GM15510 (cell line): ENCODE data around the gene M1AP.

ENCODE experiments used
- POLR2A ChIP-seq: IDR thresholded peaks from 3 replicates; pipeline ENCODE4 v1.6.1; 2011; ENCODE audit warnings: borderline replicate concordance; ENCODE audit not compliant: insufficient read length; ENCODE audit errors: extremely low read depth

M1AP gene

GRCh38 chr2:74569686-74570085, 78.4 kb downstream of the M1AP start:
- TF ChIP-seq POLR2A: no peak

- TF ChIP-seq POLR2A: no peak
These were observed 80.2 kb downstream of the M1AP start for GRCh38 chr2:74567881-74568280.

- TF ChIP-seq POLR2A: no peak
These were observed 81.4 kb downstream of the M1AP start for GRCh38 chr2:74566754-74567085.

DNA sequence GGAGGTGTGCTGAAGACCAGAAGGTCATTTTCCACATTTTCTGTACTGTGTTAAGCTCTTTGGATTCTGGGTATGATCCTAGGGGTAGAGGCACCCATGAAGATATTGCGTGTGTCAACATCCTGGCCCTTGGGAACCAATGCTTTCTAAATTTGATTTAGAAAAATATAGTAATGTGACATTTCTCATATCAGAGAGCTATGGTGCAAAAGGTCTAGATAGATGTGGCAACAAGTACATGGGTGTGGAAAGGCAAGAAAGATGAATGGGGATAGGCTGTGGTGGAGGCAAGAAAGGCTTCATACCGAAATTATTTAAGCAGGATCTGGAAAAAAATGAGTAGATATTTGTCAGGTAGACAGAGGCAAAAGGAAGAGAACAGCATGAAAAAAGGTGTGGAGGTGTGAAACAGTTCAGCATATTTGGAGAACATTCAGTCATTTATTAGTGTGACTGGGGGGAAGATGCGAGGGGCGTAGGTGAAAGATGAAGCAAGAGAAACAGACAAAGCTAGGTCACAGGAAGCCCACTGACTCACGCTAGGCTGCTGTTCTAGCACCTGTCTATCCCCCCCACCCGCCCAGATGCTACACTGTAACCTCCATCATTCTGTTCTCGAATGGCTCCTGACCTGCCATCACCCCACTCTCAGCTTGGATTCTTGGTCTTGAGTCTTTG, 81.9 kb downstream of the M1AP start:
- no peak for TF ChIP-seq POLR2A

DNA sequence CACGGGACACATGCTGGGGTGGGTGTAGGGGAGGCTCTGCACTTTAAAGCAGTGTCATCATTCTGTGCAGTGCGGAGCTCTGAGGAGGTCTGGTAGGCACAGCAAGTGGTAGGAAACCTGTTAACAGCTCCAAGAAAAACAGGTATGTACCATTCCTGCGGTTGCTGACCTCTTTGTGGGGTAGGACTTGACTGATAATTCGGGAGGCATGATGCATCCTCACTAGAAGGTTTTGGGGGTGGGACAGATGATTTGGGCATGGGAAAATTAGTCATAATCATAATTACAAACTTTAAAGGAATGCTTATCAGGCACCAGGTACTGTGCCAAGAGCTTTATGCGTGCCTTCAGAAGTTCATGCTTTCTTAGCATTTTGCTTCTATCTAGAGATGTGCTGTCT, 83.9 kb downstream of the M1AP start:
- no peak for TF ChIP-seq POLR2A

GRCh38 chr2:74562126-74562775, 85.9 kb downstream of the M1AP start:
- no peak for TF ChIP-seq POLR2A

GRCh38 chr2:74560591-74560990, 87.5 kb downstream of the M1AP start:
- TF ChIP-seq POLR2A: no peak

DNA sequence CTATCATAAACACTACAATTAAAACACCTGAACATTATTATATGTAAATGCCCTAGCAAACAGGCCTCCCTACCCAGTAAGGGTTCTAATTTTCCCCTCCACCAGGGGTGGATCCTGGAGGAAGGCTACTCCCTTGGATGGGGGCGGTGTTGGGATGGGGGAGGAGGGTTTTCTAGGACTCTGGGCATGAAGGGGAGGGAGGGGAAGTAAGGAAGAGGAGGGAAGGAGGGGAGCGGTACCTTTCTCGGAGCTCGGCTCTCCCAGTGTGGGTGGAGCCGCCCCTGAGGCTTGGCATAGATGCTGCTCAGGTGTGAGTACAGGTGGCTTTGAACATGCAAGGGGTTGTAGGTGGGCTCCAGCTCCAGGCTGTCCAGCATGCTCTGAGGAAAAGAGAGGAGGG, 88.2 kb downstream of the M1AP start:
- no peak for TF ChIP-seq POLR2A

GRCh38 chr2:74558284-74559230, 89.6 kb downstream of the M1AP start:
- no peak for TF ChIP-seq POLR2A

DNA sequence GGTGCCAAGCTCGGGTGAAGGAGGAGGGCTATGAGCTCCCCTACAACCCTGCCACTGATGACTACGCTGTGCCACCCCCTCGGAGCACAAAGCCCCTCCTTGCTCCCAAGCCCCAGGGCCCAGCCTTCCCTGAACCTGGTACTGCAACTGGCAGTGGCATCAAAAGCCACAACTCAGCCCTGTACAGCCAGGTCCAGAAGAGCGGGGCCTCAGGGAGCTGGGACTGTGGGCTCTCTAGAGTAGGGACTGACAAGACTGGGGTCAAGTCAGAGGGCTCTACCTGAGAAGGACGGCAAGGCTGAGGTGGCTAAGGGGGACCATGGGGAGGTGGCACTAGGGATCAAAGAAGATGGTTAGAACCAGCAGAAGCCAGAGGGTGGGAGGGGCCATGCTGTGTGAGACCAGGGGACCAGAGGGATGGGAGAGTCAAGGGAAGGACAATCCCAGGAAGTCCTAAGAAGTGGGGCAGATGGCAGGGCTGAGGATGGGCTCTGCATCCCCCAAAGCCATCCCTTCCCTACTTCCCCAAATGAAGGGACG, 91.2 kb downstream of the M1AP start:
- no peak for TF ChIP-seq POLR2A

- no peak for TF ChIP-seq POLR2A
These were observed 92.0 kb downstream of the M1AP start for GRCh38 chr2:74556159-74556558.

GRCh38 chr2:74555610-74556103, 92.5 kb downstream of the M1AP start:
- TF ChIP-seq POLR2A: no peak

DNA sequence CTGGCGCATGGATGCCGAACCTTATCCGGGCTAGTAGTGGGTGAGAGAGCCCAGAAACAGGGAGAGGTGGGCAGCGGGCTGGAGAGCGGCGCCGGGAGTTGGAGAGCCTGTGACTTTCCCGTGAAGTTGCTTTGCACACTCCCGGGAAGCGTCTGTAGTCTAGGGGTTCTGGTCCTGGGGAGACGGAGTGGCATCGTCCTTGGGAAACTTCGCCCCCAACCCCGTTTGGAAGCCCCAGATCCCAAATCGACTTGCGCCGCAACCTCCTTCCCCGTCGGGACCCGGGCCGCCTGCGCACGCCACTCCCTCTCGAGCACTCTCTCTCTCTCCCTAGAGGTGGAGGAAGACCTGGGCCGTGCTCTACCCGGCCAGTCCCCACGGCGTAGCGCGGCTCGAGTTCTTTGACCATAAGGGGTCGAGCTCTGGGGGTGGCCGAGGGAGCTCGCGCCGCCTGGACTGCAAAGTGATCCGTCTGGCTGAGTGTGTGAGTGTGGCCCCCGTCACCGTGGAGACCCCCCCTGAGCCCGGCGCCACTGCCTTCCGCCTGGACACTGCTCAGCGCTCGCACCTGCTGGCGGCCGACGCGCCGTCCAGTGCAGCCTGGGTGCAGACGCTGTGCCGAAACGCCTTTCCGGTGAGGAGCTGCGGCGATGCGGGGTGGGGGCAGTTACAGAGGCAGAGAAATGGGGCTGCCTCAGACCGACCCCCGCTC, 93.2 kb downstream of the M1AP start:
- TF ChIP-seq POLR2A: peak; percentile 33

DNA sequence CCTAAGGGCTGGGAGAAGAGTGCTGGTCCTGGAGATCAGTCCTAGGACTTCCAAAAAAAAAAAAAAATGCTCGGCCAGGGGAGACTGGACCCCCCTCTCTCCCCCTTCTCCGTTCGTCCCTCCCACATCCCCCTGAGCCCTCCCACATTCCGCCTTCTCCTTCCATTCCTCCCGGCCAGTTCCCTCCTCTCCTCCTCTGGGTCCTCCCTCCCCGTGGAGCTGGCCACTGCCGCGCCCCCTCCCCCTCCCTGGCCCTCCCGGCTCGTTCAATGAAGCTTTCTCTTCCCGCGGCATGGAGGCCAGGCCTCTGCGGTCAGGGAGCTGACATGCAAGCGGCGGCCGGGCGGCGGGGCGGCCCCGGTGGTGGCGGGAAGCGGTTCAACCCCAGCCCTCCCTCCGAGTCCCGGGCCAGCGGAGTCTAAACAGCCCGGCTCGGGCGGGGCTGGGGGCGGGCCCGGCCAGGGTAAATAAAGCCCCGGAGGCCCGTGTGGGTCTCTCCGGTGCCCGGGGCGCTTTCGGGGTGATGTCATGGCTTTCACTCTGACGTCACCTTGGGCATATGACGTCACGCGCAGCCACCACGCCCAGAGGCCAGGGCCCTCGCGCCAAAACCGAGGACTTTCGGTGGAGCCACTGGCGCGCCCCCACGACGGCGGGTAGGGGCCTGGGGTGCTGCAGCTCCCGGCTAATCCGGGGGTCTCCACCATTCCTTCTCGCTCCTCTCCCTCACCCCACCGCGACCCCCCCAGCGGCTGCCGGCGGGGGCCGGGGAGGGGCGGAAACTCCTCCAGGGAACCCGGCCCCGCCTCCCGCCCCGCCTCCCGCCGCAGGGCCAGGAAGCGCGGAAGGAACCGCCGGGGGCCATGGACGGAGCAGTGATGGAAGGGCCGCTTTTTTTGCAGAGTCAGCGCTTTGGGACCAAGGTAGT, 94.0 kb downstream of the M1AP start, which contains the start of the genes DOK1 and LOXL3:
DOK1 (plus strand) TSS at position 829 of the 928 bp plus-strand sequence; CDS start at position 864, 35 bp downstream.
LOXL3 (minus strand) TSS at position 51 of the 928 bp plus-strand sequence. CDS start 1,308 bp downstream, outside the sequence.
- TF ChIP-seq POLR2A: peak; percentile 56
